ENCODE results near the gene HSPA1A. TPM values are rescaled to one million over a fixed set of nuclear protein-coding genes. Genes with fewer than 3 reads are reported as not detected.

Gene HSPA1A
- total and polyA plus RNA-seq, 9 of the 15 experiments (the other 6 are each of a cell fraction or from before 2014, with no cell fraction given) = 2.2 to 273 (median 107) TPM

DNA sequence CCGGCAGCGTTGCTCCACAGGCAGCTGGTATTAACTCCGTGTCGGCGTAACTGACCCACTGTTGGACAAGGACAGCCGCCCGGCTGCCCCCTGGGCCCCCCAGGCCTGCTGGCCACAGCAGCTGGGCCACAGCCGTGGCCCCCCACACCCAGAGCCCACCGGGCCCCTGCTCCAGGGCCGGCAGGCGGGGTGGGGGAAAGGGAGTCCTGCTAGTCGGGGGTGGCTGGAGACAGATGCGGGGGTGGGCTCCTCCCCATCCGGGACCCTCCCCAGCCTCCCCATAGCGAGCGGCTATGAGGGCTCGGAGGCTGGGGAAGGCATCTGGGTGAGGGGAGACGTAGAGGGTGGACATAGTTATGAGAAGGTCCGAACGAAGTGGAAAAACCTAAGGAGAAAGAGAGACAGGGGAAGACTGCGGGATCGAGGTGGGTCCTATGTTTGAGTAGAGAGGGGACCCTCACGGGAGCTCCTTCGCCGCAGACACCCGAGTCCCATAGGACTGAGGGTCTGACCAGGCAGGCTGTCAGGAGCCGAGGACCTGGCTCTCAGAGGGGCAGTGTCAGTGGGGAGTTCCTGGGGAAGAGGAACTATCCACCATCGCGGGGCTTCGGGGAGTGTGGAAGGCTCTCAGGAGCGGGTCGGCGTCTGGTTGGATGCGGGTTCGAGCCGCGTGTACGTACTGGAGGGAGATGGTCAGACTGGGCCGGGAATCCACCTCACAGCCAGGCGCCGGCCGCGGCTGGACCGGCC, 20.3 kb upstream of the HSPA1A start (continued):
- TF ChIP-seq, protein P1, sequence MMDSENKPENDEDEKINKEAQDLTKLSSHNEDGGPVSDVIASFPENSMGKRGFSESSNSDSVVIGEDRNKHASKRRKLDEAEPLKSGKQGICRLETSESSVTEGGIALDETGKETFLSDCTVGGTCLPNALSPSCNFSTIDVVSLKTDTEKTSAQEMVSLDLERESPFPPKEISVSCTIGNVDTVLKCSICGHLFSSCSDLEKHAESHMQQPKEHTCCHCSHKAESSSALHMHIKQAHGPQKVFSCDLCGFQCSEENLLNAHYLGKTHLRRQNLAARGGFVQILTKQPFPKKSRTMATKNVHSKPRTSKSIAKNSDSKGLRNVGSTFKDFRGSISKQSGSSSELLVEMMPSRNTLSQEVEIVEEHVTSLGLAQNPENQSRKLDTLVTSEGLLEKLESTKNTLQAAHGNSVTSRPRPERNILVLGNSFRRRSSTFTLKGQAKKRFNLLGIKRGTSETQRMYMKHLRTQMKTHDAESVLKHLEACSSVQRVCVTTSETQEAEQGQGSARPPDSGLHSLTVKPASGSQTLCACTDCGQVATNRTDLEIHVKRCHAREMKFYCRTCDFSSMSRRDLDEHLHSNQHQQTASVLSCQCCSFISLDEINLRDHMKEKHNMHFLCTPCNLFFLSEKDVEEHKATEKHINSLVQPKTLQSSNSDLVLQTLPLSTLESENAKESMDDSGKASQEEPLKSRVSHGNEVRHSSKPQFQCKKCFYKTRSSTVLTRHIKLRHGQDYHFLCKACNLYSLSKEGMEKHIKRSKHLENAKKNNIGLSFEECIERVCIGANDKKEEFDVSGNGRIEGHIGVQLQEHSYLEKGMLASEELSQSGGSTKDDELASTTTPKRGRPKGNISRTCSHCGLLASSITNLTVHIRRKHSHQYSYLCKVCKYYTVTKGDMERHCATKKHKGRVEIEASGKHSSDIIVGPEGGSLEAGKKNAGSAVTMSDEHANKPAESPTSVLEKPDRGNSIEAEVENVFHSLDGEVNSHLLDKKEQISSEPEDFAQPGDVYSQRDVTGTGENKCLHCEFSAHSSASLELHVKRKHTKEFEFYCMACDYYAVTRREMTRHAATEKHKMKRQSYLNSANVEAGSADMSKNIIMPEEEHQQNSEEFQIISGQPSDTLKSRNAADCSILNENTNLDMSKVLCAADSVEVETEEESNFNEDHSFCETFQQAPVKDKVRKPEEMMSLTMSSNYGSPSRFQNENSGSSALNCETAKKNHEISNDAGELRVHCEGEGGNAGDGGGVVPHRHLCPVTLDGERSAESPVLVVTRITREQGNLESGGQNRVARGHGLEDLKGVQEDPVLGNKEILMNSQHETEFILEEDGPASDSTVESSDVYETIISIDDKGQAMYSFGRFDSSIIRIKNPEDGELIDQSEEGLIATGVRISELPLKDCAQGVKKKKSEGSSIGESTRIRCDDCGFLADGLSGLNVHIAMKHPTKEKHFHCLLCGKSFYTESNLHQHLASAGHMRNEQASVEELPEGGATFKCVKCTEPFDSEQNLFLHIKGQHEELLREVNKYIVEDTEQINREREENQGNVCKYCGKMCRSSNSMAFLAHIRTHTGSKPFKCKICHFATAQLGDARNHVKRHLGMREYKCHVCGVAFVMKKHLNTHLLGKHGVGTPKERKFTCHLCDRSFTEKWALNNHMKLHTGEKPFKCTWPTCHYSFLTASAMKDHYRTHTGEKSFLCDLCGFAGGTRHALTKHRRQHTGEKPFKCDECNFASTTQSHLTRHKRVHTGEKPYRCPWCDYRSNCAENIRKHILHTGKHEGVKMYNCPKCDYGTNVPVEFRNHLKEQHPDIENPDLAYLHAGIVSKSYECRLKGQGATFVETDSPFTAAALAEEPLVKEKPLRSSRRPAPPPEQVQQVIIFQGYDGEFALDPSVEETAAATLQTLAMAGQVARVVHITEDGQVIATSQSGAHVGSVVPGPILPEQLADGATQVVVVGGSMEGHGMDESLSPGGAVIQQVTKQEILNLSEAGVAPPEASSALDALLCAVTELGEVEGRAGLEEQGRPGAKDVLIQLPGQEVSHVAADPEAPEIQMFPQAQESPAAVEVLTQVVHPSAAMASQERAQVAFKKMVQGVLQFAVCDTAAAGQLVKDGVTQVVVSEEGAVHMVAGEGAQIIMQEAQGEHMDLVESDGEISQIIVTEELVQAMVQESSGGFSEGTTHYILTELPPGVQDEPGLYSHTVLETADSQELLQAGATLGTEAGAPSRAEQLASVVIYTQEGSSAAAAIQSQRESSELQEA (IDR thresholded peaks at IDR 0.05; ENCODE audit: low read depth) = no peak
- TF ChIP-seq CCNT2 (IDR thresholded peaks at IDR 0.05; ENCODE audit: borderline replicate concordance, extremely low read depth, insufficient read length, low read depth, low read length) (no peak), CREM (IDR thresholded peaks at IDR 0.05; ENCODE audit: low read depth) (no peak), PTBP1 (IDR thresholded peaks at IDR 0.05; ENCODE audit: low read depth, low read length) (0 out of 2 replicates have a peak, but pooled peaks have one; percentile 8), MED1 (CRISPR knock-in tag; IDR thresholded peaks at IDR 0.05; ENCODE audit: borderline replicate concordance) (no peak), TAF15 (IDR thresholded peaks at IDR 0.05; ENCODE audit: low read depth, low read length) (no peak), TEAD1 (CRISPR knock-in tag; IDR thresholded peaks at IDR 0.05) (peak in 1 of 2 experiments; percentile 41; a peak in 1 of 4 replicates), ZNF707 (CRISPR knock-in tag; conservative IDR thresholded peaks at IDR 0.05) (no peak), PHTF2 (CRISPR knock-in tag; IDR thresholded peaks at IDR 0.05) (no peak)
- TF ChIP-seq, protein P2, sequence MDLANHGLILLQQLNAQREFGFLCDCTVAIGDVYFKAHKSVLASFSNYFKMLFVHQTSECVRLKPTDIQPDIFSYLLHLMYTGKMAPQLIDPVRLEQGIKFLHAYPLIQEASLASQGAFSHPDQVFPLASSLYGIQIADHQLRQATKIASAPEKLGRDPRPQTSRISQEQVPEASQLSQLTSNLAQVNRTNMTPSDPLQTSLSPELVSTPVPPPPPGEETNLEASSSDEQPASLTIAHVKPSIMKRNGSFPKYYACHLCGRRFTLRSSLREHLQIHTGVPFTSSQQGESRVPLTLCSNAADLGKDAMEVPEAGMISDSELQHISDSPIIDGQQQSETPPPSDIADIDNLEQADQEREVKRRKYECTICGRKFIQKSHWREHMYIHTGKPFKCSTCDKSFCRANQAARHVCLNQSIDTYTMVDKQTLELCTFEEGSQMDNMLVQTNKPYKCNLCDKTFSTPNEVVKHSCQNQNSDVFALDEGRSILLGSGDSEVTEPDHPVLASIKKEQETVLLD (IDR thresholded peaks at IDR 0.05) = no peak
- TF ChIP-seq, protein P3, sequence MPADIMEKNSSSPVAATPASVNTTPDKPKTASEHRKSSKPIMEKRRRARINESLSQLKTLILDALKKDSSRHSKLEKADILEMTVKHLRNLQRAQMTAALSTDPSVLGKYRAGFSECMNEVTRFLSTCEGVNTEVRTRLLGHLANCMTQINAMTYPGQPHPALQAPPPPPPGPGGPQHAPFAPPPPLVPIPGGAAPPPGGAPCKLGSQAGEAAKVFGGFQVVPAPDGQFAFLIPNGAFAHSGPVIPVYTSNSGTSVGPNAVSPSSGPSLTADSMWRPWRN (IDR thresholded peaks at IDR 0.05; ENCODE audit: low read depth) = no peak
- TF ChIP-seq, protein P4, sequence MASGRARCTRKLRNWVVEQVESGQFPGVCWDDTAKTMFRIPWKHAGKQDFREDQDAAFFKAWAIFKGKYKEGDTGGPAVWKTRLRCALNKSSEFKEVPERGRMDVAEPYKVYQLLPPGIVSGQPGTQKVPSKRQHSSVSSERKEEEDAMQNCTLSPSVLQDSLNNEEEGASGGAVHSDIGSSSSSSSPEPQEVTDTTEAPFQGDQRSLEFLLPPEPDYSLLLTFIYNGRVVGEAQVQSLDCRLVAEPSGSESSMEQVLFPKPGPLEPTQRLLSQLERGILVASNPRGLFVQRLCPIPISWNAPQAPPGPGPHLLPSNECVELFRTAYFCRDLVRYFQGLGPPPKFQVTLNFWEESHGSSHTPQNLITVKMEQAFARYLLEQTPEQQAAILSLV (tag; IDR thresholded peaks at IDR 0.05) = no peak
- TF ChIP-seq, protein P5, sequence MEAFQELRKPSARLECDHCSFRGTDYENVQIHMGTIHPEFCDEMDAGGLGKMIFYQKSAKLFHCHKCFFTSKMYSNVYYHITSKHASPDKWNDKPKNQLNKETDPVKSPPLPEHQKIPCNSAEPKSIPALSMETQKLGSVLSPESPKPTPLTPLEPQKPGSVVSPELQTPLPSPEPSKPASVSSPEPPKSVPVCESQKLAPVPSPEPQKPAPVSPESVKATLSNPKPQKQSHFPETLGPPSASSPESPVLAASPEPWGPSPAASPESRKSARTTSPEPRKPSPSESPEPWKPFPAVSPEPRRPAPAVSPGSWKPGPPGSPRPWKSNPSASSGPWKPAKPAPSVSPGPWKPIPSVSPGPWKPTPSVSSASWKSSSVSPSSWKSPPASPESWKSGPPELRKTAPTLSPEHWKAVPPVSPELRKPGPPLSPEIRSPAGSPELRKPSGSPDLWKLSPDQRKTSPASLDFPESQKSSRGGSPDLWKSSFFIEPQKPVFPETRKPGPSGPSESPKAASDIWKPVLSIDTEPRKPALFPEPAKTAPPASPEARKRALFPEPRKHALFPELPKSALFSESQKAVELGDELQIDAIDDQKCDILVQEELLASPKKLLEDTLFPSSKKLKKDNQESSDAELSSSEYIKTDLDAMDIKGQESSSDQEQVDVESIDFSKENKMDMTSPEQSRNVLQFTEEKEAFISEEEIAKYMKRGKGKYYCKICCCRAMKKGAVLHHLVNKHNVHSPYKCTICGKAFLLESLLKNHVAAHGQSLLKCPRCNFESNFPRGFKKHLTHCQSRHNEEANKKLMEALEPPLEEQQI (IDR thresholded peaks at IDR 0.05) = no peak
